IMR-90 (cell line): ENCODE results near the gene DNAH17. TPM values are rescaled to one million over a fixed set of nuclear protein-coding genes. Genes with fewer than 3 reads are reported as not detected.

Experiments used
- ATAC-seq: fragments of 200-7000 bp; cut with Tn5 transposase; 2 replicates; pipeline ENCODE4 v1.9.1; 2020; ENCODE audit warnings: low read depth, mild to moderate bottlenecking, moderate library complexity
- BruUV-seq: library from RNA; stranded (reverse); fragments of 400-500 nt; replicated peaks from 2 replicates; lab custom pipeline; 2021; lab: Mats Ljungman, UMichigan
- CTCF ChIA-PET: fragments of 300-600 bp; formaldehyde crosslinking; extraction: SDS; loops from one replicate; lab custom pipeline; 2021; ENCODE audit warnings: antibody characterized with exemption; lab: Yijun Ruan, JAX
- POLR2A ChIA-PET: fragments of 300-600 bp; sonication (Branson Sonifier 250); formaldehyde crosslinking; loops from one replicate; lab custom pipeline; 2022; ENCODE audit warnings: antibody characterized with exemption; ENCODE audit not compliant: unreplicated experiment; lab: Charles Lee
- DNase-seq: peaks from one replicate; pipeline ENCODE4 v3.0.0; 2013
- H2AFZ ChIP-seq: replicated peaks from 2 replicates; pipeline ENCODE3; 2013; ENCODE audit warnings: low read length, mild to moderate bottlenecking; ENCODE audit not compliant: poor library complexity
- H2AK5ac ChIP-seq: 2 replicates; pipeline ENCODE4 v1.6.1; 2013; ENCODE audit warnings: low read depth, low read length, inconsistent platforms
- H2AK9ac ChIP-seq: replicated peaks from 2 replicates; pipeline ENCODE3; 2013; ENCODE audit warnings: mild to moderate bottlenecking, low read depth, low read length, moderate library complexity; ENCODE audit not compliant: poor library complexity
- H2BK120ac ChIP-seq: 2 replicates; pipeline ENCODE4 v1.6.1; 2013; ENCODE audit warnings: low read depth, low read length, inconsistent platforms
- H2BK15ac ChIP-seq: 3 replicates; pipeline ENCODE4 v1.6.1; 2013; ENCODE audit warnings: low read depth, low read length, inconsistent platforms
- H2BK20ac ChIP-seq: 2 replicates; pipeline ENCODE4 v1.6.1; 2013; ENCODE audit warnings: low read depth, mild to moderate bottlenecking, inconsistent platforms, low read length, moderate library complexity
- H2BK5ac ChIP-seq: 2 replicates; pipeline ENCODE4 v1.6.1; 2013; ENCODE audit warnings: mild to moderate bottlenecking, low read depth, low read length, inconsistent platforms; ENCODE audit not compliant: poor library complexity, severe bottlenecking
- H3K14ac ChIP-seq: replicated peaks from 2 replicates; pipeline ENCODE4 v1.6.1; 2013; ENCODE audit warnings: low read depth, low read length, inconsistent platforms
- H3K18ac ChIP-seq: 2 replicates; pipeline ENCODE4 v1.6.1; 2013; ENCODE audit warnings: low read depth, low read length, control low read depth
- H3K23ac ChIP-seq: 2 replicates; pipeline ENCODE4 v1.6.1; 2013; ENCODE audit warnings: low read depth, low read length, inconsistent platforms
- H3K27ac ChIP-seq: 2 replicates; pipeline ENCODE4 v1.5.1; 2013; ENCODE audit warnings: mild to moderate bottlenecking, control low read depth, low read length; ENCODE audit not compliant: insufficient read depth
- H3K27me3 ChIP-seq: 2 replicates; pipeline ENCODE4 v1.6.1; 2013; ENCODE audit warnings: low read length; ENCODE audit not compliant: control insufficient read depth, insufficient read depth
- H3K36me3 ChIP-seq: 2 replicates; pipeline ENCODE4 v1.6.1; 2013; ENCODE audit warnings: low read length, mixed read lengths; ENCODE audit not compliant: control insufficient read depth, insufficient read depth
- H3K4ac ChIP-seq: 2 replicates; pipeline ENCODE4 v1.6.1; 2013; ENCODE audit warnings: low read depth, low read length, inconsistent platforms
- H3K4me1 ChIP-seq: 2 replicates; pipeline ENCODE4 v1.6.1; 2013; ENCODE audit warnings: low read length, mixed read lengths; ENCODE audit not compliant: control insufficient read depth, insufficient read depth
- H3K4me2 ChIP-seq: 2 replicates; pipeline ENCODE4 v1.6.1; 2013; ENCODE audit warnings: low read depth, mild to moderate bottlenecking, control low read depth, low read length, moderate library complexity
- H3K4me3 ChIP-seq: 2 replicates; pipeline ENCODE4 v1.5.1; 2013; ENCODE audit warnings: low read depth, mild to moderate bottlenecking, control low read depth, low read length, moderate library complexity; ENCODE audit not compliant: insufficient read depth
- H3K56ac ChIP-seq: 2 replicates; pipeline ENCODE4 v1.6.1; 2013; ENCODE audit warnings: low read length, inconsistent platforms; ENCODE audit not compliant: insufficient read depth; ENCODE audit errors: extremely low read depth
- H3K79me1 ChIP-seq, 2 experiments: 2 replicates each; pipeline ENCODE4 v1.6.1; 2013; ENCODE audit warnings: low read length in 2 of 2, inconsistent platforms in 1 of 2, low read depth in 1 of 2
- H3K9ac ChIP-seq: 2 replicates; pipeline ENCODE4 v1.6.1; 2013; ENCODE audit warnings: low read depth, low read length, control low read depth
- H3K9me1 ChIP-seq: 2 replicates; pipeline ENCODE4 v1.6.1; 2013; ENCODE audit warnings: low read length, inconsistent platforms; ENCODE audit not compliant: insufficient read depth
- H3K9me3 ChIP-seq: 2 replicates; pipeline ENCODE4 v1.6.1; 2013; ENCODE audit warnings: low read length; ENCODE audit not compliant: control insufficient read depth, insufficient read depth
- H4K20me1 ChIP-seq: 2 replicates; pipeline ENCODE4 v1.6.1; 2013; ENCODE audit warnings: low read length, inconsistent platforms; ENCODE audit not compliant: insufficient read depth
- H4K5ac ChIP-seq: 2 replicates; pipeline ENCODE4 v1.6.1; 2013; ENCODE audit warnings: mild to moderate bottlenecking, low read depth, low read length, control low read depth
- H4K8ac ChIP-seq, 2 experiments: 2 replicates each; pipeline ENCODE4 v1.6.1; 2013; ENCODE audit warnings: low read depth in 2 of 2, low read length in 2 of 2, control low read depth in 1 of 2, inconsistent platforms in 1 of 2
- H4K91ac ChIP-seq: 2 replicates; pipeline ENCODE4 v1.6.1; 2013; ENCODE audit warnings: low read depth, low read length, inconsistent platforms; ENCODE audit not compliant: insufficient read depth
- CEBPB ChIP-seq: IDR thresholded peaks from 2 replicates; pipeline ENCODE4 v1.6.1; 2012; ENCODE audit warnings: low read depth, low read length, improper control_type of control experiment
- CTCF ChIP-seq: conservative IDR thresholded peaks from 2 replicates; pipeline ENCODE4 v1.5.1; 2012; ENCODE audit warnings: mild to moderate bottlenecking, low read depth, low read length, improper control_type of control experiment
- WGBS, 2 experiments: methylation state at CpG; one replicate each; pipeline versions ENCODE4 v1.1.5 to v1.1.7; 2013; ENCODE audit warnings: missing lambda C conversion rate in 2 of 2; ENCODE audit not compliant: insufficient read length in 1 of 2; ENCODE audit errors: extremely low coverage in 2 of 2; 5-methylcytosine and 5-hydroxymethylcytosine counted together
- dilution Hi-C: fragments of 300-500 bp; cut with HindIII; formaldehyde crosslinking; loops from one replicate; pipeline ENCODE4 v1.14.3; 2018; ENCODE audit warnings: low sequenced_read_pairs; ENCODE audit not compliant: unreplicated experiment
- in situ Hi-C: fragments of 300-500 bp; cut with MboI; formaldehyde crosslinking; loops from 3 replicates; pipeline ENCODE4 v1.14.3; 2019; ENCODE audit warnings: low sequenced_read_pairs, inconsistent platforms, mixed read lengths
- intact Hi-C: fragments of 100-400 bp; cut with micrococcal nuclease; formaldehyde crosslinking; loops from 2 replicates; pipeline ENCODE4 v1.10.0; 2022
- polyA plus RNA-seq, 3 experiments: library from polyadenylated mRNA; depleted of rRNA; stranded (reverse); fragments of >200 nt; gene quantifications; 2 replicates each; pipeline ENCODE4 v1.2.3, GENCODE V29; 2012; ENCODE audit warnings: low replicate concordance in 1 of 3
- total RNA-seq: library from RNA; depleted of rRNA; stranded (reverse); fragments of >200 nt; gene quantifications from 2 replicates; pipeline ENCODE4 v1.2.3, GENCODE V29; 2012

DNAH17 gene
- total and polyA plus RNA-seq, 2 of the 4 experiments (the other 2 are of a cell fraction) = not detected

DNA sequence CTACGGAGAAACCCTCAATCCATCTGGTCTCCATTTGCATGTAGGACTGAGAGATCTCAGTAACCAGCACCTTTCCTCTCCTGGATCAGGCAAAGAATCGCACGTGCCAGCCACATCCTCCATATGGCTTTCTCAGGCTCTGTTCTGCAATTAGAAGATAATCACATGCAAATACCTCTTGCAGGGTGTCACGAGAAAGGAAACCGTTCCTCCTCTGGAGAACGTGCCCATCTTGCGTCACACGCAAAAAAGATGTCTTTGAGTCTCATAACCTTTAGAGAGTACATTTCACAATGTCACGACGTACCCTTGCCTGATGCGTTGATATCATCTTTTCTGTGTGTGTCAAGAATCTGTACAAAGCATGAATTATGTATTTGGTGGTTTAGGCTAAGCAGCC lies 36.2 kb upstream of the DNAH17 start:
- no peak overlapping the region for H3K23ac ChIP-seq
- no peak overlapping the region for H3K9ac ChIP-seq
- no peak overlapping the region for H4K5ac ChIP-seq
- ChIA-PET POLR2A (no interaction called here), CTCF (no interaction called here)
- TF ChIP-seq CTCF = no peak
- TF ChIP-seq CEBPB = 0 out of 2 replicates have a peak, but pooled peaks have one; percentile 14
- no peak overlapping the region for H2AK9ac ChIP-seq
- no peaks in the 10 kb centered on the region for H3K9me3 ChIP-seq
- H3K36me3 ChIP-seq = no peaks in the 10 kb centered on the region
- H3K4me3 ChIP-seq = no peak overlapping the region
- H4K20me1 ChIP-seq = no peaks in the 10 kb centered on the region
- H3K79me1 ChIP-seq = no peaks in the 10 kb centered on the region
- no peak overlapping the region; the same call in 1 of the 2 replicates for H4K91ac ChIP-seq
- DNase-seq (no peak), ATAC-seq (no peak)
- intact Hi-C loops = no loop called here
- no peak overlapping the region for H3K18ac ChIP-seq
- no peak overlapping the region for H3K14ac ChIP-seq
- H2BK15ac ChIP-seq = no peak overlapping the region
- H3K27me3 ChIP-seq = peaks cover 2% of the 10 kb centered on the region; the same call in 1 of the 2 replicates
- in situ Hi-C loops = no loop called here
- H3K56ac ChIP-seq = no peak overlapping the region
- no peak overlapping the region for H2BK120ac ChIP-seq
- 89% methylated on average over 3 of the region's 11 CpGs; no CpG with 5 or more reads in 1 of the 2 experiments for WGBS, 2 experiments
- peaks cover 15% of the 10 kb centered on the region for H3K4me1 ChIP-seq
- 0 out of 2 replicates have a peak, but pooled peaks cover 7% of the 10 kb centered on the region for H3K9me1 ChIP-seq
- no peak overlapping the region for H2AFZ ChIP-seq
- no peak overlapping the region for H2AK5ac ChIP-seq
- H3K4me2 ChIP-seq = no peak overlapping the region
- H2BK20ac ChIP-seq = no peak overlapping the region
- BruUV-seq = no TSS peak
- H4K8ac ChIP-seq = no peak overlapping the region
- dilution Hi-C loops = no loop called here
- no peak overlapping the region for H3K27ac ChIP-seq
- no peak overlapping the region for H2BK5ac ChIP-seq
- no peak overlapping the region for H3K4ac ChIP-seq
